ENCODE results near the gene BCAS1.
"Not testable (repeated sequence)": the region's sequence is repeated elsewhere in the genome, so short reads cannot be mapped to it uniquely, and the experiment has no call there.

BCAS1 gene

DNA sequence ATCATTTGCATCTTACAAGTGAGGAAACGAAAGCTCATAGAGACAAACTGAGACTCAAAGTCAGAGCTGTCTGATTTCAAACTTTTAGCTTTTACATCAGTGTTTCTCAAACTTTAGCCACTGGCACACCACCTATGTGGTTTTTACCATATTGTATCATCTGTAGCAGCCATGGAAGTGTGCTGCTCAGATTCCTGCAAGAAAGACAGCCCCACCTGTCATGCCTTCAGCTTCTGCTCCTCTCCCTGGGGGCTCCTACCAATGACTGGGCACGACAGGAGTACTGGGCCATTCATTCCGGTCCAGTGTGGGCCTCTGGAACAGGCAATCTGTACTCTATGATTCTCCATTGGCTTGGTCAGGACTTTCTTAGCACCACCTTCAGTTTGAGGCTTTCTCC lies 87.0 kb downstream of the BCAS1 start:
- no peak for DNase-seq

DNA sequence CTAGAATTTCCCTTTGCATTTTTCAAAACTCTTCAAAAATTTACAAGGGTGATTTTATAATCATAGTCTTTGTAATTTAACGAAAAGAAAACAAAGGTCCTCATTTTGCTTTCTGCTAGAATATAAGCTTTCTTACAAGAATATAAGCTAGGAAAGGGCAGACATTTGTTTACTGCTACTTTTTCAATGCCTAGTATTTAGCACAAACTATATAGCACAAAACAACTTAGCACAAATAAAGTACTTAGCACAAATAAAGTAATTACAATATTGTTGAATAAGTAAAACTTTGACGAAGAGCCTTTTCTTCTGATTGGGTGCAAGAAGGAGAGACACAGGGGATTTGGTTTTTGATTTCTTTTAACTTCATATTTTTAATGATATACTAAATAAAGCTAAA lies 87.8 kb downstream of the BCAS1 start:
- DNase-seq: no peak

DNA sequence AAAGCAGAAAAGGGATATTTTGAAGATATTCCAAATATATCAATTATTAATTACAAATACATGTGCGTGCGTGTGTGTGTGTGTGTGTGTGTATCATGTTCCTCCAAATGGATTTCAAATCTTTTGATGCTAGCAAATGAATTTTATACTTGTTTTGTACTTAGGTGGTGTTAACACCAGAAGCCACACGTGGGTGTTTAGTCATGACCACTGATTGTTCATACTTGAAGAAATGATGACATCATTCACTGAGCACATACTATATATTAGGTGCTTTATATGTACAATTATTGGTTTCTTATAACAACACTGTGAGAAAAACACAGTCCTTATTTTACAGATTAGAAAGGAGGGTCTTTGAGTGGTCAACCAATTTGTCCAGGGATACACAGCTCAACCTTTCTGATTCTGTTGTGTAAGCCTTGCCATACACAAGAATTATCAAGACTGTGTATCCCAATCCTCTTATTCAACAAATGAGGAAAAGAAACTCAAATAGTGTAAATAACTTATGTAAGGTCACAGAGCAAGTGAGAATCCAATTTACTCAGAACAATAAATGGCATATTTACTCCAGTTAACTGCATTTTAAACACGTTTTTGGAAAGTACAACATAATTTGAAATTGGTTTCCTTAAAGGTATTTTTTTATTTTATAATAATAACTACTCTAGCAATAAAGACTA lies 88.5 kb downstream of the BCAS1 start:
- DNase-seq: no peak

DNA sequence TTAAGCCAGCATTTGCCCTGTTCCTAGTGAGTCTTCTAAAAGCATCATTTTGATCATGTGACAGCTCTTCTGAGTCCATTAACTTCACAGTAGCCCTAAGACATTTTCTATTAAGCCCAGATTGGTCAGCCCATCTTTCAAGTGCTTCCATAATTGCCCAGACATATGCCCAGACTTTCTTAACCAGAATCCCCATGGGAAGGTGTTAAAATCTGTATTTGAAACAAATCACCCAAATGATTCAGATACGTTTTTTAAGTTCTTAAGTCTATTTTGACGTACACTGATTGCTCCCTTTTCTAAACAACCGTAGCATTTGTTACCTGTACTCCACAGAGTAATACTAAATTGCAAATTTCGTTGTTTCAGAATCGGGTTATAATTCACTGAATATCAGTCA lies 89.3 kb downstream of the BCAS1 start:
- DNase-seq: no peak

DNA sequence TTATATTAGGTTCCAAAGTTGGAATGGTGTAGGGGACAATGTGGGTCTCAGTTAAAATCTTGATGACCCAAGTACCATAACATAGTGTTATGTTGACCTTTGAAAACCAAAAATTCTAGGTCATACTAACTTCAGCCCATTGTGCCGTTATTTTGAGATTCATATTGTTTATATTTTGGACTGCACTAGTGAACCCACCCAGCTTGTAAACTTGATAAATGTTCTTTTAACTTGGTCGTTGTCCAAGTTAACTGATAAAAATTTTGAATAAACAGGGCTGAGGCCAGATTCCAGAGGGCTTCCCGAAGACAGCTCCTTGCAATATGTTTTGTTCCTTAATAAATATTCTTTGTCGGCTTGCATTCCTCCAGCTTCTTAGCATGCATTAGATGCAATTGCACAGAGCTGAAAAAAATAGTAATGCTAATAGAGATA lies 90.3 kb downstream of the BCAS1 start:
- DNase-seq: no peak

DNA sequence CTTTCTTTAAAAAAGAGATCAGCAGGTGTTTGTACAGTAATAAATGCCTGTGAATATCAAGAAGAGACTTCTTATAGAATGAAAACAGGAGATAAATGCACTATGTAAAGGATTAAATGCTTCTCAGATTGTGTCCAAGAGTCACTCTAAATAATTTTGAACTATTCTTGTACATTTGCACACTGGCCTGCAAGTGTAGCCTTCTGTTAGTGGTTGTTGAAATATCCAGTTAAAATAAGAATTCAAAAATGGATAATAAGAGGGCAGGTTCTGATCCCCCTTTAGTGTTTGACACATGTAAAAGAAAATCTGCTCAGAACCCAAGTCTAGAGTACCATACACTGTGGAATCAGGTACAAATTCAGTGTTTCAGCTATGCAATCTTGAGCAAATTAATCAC lies 91.9 kb downstream of the BCAS1 start:
- no peak for DNase-seq

DNA sequence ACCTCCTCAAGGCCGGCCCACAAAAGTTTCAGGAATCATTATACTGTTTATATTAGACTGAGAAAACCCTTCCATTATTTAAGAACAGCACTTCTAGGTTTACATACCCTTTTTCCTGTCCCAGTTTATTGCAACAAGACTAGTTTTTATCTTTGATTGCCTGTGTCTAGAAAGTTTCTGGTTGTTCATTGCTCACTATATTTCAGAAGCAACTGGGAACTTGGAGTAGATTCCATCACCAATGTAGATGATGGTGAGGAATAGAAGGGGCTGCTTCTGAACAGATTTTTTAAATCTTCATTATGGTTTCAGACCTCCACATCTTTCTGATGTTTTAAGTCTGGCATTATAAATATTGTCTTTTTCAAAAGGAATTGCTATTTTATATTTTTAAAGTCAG lies 93.0 kb downstream of the BCAS1 start:
- no peak for DNase-seq

DNA sequence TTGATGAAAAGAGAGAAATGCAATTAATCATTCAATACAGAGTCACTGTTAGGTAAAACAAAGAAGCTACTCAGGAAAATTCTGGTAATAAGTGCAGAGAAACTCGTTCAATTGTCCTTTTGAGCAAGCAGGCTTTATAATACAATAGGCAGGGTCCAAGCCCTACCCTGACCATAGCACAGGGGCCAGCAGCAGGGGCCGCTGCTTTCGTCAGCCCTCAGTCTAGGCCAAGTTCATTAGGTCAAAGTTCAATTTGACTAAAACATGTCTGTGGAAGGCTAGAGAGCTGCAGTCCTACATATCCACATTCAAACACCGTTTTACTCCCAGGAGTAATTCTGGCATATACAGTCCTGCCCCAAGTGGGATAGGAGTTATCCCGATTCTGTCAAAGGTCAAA lies 94.6 kb downstream of the BCAS1 start:
- no peak for DNase-seq

DNA sequence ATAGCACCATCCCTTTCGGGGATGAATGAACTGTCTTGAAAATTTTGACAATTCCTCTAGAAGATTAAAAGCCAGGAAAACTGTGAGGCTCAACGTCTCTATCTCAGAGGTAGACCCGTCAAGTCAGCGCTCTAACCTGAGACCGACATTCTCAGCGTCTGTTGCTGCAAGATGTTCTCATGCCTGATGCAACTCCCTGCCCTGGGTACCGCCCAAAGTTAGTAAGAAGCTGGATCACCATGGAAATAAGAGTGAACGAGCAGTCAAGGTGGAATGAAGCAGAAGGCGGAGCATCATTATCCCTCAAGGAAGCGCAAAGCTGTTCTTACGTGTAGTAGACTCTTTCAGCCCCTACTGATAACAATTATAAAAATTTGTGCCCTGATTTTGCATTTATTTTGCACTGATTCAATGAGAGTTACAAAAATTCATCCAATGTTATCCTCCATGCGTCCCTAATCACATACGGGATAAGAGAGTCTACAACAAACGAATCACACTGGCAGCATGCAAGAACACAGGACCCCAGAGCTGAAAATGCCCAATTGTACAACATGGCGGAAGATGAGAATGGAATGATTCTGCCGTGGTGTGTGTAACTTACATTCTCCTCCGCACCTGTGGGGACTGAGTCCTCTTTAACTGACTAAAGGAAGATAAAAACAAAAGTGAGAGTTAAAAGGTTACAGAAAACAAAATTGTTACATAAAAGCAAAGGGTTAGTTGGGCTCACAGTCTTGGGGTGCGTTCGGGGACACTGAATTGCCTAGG lies 95.4 kb downstream of the BCAS1 start:
- DNase-seq: no peak

DNA sequence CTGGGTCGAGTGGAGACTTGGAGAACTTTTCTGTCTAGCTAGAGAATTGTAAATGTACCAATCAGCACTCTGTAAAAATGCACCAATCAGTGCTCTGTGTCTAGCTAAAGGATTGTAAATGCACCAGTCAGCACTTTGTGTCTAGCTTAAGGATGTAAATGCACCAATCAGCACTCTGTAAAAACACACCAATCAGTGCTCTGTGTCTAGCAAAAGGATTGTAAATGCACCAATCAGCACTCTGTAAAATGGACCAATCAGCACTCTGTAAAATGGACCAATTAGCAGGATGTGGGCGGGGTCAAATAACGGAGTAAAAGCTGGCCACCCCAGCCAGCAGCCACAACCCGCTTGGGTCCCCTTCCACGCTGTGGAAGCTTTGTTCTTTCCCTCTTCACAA lies 96.5 kb downstream of the BCAS1 start:
- not testable (repeated sequence) for DNase-seq

DNA sequence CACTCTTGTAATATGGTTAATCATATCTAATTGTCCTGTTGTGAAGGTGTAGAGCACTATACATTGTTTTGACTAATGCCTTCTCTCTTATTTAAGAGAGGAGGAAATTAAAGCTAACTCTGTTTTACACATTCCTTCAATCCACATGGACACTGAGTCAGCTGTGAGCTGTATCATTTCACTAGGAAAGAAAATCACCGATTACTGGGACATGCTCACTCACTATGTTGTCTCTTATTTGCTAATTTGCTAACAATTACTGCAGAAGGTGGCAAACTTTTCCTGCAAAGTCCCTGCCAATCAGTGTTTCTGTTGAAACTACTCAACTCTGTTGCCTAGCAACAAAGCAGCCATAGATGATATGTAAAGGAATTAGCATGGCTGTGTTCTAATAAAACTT lies 98.2 kb downstream of the BCAS1 start:
- DNase-seq: no peak

DNA sequence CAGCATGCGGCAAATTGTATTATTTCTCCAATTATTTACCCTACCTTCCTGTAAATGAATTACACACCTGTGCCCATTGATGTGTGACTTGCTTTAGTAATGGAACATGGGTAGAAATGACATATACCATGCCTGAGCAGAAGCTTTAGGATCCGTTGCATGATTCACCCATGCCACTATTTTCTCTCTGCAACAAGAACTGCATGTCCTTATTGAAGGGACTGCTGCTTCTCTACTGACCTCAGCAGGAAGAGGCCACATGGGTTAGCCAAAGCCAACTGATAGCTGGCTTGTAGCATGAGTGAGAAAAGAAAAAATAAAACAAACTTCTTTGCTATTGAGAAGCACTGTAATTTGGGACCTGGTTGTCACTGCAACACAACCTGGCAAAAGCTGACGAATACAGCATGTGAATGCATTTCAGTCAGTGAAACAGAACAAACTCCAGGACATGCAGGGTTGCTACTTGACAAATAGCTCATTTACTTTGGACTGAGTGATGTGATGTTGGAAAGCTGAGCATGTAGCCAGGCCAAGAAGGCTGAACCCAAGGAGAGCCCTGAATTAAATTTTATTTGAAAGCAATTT lies 99.2 kb downstream of the BCAS1 start:
- no peak for DNase-seq

DNA sequence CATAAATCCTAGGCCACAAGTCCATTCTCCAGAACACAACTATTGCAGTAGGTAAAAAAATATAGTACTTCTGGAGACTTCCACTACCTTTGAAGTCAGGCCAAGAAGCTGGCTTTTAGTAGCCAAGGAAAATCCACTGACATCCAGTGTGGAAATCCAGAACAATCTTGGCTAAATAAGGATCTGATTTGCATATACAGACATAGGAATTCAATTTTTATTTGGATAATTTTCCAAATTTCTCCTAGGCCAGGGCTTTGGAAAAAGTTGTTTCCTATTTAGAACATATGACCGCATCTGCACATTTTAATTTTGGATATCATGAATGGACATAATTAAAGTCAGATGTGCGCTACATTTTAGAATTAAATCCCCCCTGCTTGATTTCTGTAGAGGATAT lies 100.2 kb downstream of the BCAS1 start:
- no peak for DNase-seq

DNA sequence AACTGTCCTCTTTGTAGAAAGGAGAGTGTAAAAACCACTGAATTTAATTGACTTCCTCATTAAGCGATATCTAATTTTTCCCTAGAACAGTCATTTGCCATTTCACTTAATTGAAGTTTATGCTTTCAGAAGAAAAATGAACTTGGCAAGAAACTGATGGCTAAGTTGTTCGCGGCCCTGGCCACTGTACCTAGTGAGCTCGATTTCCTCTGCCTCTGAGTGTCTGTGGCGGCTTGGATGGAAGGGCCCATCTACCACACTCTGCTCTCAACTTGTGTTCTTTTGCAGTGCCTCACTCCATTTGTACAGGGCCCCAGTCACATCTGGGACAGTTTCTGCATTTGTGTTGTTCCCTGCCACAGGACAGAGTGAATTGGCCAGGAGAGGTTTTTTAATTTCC lies 102.9 kb downstream of the BCAS1 start:
- no peak for DNase-seq

DNA sequence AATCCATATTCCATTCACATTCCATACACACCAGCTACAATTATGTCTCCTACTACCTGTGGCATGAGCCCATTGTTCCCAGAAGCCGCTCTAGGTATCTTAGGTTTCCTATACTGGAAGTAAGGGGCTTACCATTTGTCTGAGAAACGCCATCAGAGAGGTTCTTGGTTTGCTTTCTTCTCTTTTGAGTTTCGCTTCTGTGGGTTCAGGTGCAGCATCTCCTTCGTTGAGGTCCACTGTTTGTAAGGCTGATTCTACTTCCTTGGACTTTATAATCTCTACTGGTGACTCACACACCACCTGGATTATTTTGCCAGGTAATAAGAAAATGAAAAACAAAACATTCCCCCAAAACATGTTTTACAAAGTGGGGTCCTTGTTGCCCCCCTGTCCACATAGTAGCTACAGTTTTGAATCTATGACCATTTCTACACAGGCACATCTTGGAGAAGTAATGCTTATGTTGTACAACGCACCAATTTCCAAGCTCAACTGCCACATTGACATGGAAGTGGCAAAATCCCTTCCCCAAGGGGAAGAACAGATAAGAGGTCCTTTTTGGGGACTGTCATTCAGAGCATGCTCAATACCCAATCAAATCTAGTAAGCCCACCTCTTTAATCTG lies 103.5 kb downstream of the BCAS1 start:
- no peak for DNase-seq

DNA sequence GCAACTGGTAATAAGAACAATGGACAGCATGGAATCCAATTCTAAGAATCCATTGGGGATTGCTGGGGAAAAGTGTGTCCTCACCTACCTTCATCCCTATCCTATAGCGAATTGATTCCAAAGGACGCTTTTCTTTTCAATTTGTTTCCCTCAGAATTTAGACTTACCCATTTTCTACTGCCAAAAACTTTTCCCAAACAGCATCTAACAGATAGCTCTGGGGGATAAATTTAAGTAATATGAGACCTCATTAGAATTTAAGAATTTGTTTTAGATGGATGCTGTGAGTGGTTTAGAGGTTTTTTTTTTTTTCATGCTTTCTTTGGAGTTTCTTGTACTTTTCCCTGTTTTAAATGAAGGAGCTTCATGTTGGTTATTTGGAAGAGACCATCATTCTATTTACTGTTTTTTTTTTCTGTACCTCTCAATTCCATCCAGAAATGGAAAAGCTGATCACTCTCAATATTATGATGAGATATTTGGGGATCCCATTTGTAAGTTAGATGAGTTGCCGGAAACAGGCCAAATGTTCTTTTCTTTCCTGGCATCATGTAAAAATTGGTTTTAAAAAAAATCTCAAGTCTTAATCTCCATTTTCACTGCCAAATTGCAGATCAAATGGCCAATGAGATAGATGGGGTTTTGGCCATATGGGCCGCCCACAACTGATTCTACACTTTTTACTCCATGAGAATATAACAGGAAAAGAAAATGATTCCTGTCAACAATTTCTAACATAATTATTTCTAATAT lies 105.7 kb downstream of the BCAS1 start:
- DNase-seq: no peak

DNA sequence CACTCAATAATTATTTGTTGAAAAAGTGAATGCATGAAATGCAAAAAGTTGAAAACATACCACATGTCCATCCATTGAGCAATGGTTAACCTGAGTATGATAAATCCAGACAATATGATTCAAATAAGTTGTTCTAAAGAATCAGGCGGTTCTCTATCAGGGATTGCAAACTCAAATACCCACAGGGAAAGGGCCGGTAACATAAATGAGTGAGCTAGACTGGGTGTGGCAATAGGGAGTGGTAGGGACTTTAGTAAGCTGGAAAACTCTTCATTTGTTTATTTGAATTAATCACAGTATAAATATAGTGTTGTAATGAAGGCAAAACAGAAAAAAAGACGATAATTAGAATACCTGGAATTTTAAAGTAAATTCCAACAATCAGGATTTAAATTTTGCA lies 106.3 kb downstream of the BCAS1 start:
- no peak for DNase-seq

DNA sequence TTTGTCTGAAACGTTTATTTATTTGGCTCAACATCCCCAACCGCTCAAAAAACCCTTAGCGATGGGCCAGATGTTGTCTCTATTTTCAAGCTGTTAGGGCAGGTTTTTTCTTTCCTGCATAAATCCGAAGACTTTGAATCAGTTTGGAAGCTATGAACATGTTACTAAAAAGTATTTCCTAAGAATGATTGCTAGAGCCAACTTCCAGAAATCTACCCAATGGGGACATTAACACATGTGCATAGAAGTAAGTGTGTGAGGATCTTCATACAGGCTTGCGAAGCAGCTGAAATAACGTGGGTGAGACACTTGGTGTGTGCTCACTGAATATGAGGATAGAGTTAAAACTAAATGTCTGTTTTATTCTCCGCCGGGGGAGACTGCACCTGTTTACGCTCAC lies 106.8 kb downstream of the BCAS1 start:
- no peak for DNase-seq

DNA sequence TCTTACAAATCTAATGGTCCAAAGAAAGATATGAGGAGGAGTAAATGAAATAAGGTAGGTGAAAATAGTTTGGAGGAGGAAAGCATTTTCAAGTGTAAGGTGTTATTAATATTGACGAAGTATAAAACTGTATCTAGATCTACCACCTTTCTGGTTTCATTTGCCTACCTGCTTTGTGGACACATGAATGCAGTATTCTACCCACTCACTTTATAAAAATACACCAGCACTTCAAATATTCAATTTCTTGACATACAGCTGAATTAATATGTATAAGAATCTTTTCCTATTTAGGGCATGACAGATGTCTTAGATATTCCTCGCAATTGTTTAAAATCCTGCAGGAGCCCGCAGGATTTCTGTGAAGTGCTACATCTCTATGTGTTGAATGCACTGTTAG lies 108.0 kb downstream of the BCAS1 start:
- no peak for DNase-seq

DNA sequence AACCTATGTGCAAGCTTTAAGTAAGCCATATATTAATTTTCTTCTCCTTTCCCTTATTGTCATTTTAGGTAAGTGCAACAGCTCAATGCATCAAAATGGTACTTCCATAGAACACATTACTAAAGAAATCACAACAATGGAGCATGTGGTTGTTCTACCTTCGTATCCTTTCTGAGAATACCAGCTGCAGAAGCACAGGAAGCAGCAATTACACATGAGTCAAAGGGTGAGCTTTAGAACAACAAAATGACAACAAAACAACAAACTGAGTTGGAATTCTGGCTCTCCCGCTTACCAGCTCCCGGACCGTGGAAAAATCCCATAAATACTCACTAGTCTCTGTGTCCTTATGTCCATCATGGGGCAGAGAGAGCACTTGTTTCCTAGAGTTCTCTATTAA lies 108.9 kb downstream of the BCAS1 start:
- DNase-seq: no peak

DNA sequence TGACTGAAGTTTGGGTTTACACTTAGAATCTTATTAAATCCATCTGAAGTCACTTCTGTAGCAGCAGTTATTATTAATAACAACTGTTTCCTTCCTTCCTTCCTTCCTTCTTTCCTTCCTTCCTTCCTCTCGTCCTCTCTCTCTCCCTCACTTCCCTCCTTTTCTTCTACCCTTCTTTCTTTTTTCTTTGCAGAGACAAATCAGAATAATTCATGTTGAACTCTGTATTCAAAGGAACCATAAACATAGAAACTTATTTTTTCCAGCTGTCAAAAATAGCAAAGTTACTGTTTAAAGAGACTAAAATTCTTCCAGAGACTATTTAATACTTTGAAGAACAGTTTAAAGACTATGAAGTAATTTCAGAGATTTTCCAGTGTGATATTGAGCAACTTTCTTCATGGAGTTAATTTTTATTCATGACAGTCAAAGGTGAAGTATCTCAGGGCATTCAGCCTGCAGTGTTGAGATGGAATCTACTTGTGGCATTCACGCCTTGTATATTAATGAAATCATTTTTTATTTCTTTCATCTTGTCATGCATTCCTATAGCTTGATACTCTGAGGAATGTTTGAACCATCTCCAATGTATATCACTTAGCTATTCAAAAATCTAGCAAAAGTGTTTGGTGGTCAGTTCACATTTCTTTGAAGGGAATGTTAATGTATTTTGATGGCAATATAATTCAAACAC lies 109.7 kb downstream of the BCAS1 start:
- no peak for DNase-seq

DNA sequence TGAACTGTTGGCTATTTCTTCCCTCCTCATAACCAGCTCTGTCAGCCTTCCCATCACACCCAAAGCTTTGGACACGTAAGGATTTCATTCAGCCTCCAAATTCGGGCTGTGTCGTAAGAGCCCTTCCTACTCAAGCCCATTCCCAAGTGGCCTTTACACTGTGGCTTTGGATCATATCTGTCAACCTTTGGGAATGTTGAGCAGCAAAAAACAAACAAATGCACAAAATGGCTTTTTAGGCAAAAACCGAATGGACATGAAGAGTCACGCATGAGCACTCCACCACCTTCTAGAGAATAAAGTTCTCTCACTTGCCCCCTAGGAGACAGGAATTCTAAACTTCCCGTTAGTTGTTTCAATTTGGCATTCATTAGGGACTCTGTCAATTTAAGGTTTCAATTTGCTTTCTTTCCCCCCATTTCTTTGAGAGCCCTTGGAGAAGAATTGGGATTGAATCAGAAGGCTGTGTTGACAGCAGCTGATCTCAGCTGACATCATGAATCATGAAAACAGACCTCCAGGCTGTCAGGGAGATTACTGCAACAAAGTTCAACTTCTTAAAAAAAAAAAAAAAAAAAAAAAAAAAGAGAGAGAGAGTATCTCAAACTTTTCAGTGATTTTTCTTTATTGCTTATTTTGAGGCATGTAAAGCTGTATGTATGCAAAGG lies 110.3 kb downstream of the BCAS1 start:
- DNase-seq: no peak

All from stimulated activated naive CD4-positive, alpha-beta T cell treated with Interleukin-2 at 50 U/mL for 16 hours (primary cell).